ENCODE results near the gene ZPBP.

DNA sequence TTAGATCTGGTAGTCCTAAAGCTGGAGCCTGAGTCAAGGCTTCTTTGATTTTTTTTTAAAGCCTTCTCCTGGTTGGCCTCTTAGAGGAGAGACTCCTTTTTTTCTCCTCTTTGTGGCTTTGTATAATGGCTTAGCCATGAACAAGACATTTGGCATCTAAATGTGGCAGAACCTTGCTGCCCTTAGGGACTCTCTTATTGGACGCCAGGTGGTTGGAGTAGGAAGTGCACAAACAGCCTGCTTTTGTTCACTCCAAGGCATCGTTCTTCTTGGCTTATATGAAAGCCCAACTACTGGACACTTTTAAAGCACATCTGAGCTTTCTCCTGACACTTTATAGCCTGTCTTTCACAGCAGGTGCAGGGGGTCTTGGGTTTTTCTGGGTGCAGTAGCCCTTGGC lies 25.0 kb downstream of the ZPBP start:
- TF ChIP-seq, protein P1, sequence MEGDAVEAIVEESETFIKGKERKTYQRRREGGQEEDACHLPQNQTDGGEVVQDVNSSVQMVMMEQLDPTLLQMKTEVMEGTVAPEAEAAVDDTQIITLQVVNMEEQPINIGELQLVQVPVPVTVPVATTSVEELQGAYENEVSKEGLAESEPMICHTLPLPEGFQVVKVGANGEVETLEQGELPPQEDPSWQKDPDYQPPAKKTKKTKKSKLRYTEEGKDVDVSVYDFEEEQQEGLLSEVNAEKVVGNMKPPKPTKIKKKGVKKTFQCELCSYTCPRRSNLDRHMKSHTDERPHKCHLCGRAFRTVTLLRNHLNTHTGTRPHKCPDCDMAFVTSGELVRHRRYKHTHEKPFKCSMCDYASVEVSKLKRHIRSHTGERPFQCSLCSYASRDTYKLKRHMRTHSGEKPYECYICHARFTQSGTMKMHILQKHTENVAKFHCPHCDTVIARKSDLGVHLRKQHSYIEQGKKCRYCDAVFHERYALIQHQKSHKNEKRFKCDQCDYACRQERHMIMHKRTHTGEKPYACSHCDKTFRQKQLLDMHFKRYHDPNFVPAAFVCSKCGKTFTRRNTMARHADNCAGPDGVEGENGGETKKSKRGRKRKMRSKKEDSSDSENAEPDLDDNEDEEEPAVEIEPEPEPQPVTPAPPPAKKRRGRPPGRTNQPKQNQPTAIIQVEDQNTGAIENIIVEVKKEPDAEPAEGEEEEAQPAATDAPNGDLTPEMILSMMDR (conservative IDR thresholded peaks at IDR 0.05; ENCODE audit: low read depth, low read length) = peak; percentile 23; the same call in 1 of the 2 replicates
- TF ChIP-seq EZH2 (IDR thresholded peaks at IDR 0.05; ENCODE audit: borderline replicate concordance, low read depth, low read length, poor library complexity, severe bottlenecking) = no peak

Measured in A673 (cell line).